ENCODE results near the gene GABRR3. TPM values are rescaled to one million over a fixed set of nuclear protein-coding genes. Genes with fewer than 3 reads are reported as not detected.

GABRR3 gene
- polyA plus RNA-seq, 1 donor (not counting 4 experiments of a cell fraction or from before 2014, with no cell fraction given), result not detected

DNA sequence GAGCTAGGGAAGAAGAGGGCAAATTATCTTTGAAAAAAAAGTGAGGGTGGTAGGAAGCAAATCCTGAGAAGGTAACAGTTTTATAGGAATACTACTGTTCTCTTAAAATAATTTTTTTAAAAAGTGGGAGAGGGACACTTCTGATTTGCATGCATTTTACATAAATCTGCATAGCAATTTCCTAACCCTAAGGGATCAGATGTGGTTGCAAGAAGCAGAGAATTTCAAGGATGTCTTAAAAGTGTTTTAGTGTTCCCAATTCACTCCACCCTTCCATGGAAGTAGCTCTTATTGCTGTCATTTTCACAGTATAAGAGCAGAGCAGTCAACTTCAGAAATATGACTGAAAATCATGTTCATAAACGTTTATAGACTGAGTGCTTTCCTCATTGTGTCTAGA is 35.1 kb downstream of the GABRR3 start:
- dilution Hi-C loops (cut with MboI; ENCODE audit: extremely low pct_ligation_motif_present, low sequenced_read_pairs), result no loop called here
- FAIRE-seq, result no peak

GRCh38 chr3:97999103-97999502 is 36.0 kb downstream of the GABRR3 start:
- no peak for DNase-seq (ENCODE audit: low read depth, low spot score)
- Histone ChIP-seq H3K4me2 (ENCODE audit: control insufficient read depth, extremely low read depth, insufficient read depth, low read depth, low read length) (no peak overlapping the region), H3K9ac (ENCODE audit: control insufficient read depth, extremely low read depth, insufficient read depth, low read length) (no peak overlapping the region), H3K27ac (ENCODE audit: control insufficient read depth, insufficient read depth, low read length) (no peak overlapping the region), H3K9me1 (ENCODE audit: control insufficient read depth, extremely low read depth, insufficient read depth, low read length) (no peaks in the 10 kb centered on the region), H3K27me3 (ENCODE audit: control insufficient read depth, extremely low read depth, insufficient read depth, low read length) (no peaks in the 10 kb centered on the region), H4K20me1 (ENCODE audit: control insufficient read depth, extremely low read depth, insufficient read depth, low read length) (no peaks in the 10 kb centered on the region), H3K4me3 (ENCODE audit: control insufficient read depth in 2 of 3, extremely low read depth in 1 of 3, insufficient read depth in 2 of 3, low read depth in 1 of 3, low read length in 3 of 3) (no peak overlapping the region), H3K36me3 (ENCODE audit: control insufficient read depth in 2 of 2, extremely low read depth in 1 of 2, insufficient read depth in 2 of 2, low read length in 2 of 2) (no peaks in the 10 kb centered on the region), H2AFZ (ENCODE audit: control insufficient read depth, low read length) (no peak overlapping the region), H3K4me1 (ENCODE audit: control insufficient read depth, extremely low read depth, insufficient read depth, low read length) (no peaks in the 10 kb centered on the region), H3K79me2 (ENCODE audit: control insufficient read depth, insufficient read depth, low read length) (no peaks in the 10 kb centered on the region), H3K9me3 (ENCODE audit: control insufficient read depth, low read depth, low read length) (no peaks in the 10 kb centered on the region)
- no peak for FAIRE-seq
- TF ChIP-seq EZH2 (IDR thresholded peaks at IDR 0.05; ENCODE audit: low read length), result no peak
- no peak for TF ChIP-seq CTCF (optimal IDR thresholded peaks at IDR 0.05 in 1 of 3, IDR thresholded peaks at IDR 0.05 in 1 of 3, conservative IDR thresholded peaks at IDR 0.05 in 1 of 3; ENCODE audit: extremely low read depth in 1 of 3, insufficient read depth in 2 of 3, low read length in 3 of 3)
- dilution Hi-C loops (cut with MboI; ENCODE audit: extremely low pct_ligation_motif_present, low sequenced_read_pairs), result no loop called here

More for the DNA sequence above, 35.1 kb downstream of the GABRR3 start:
- Histone ChIP-seq H3K4me1 (ENCODE audit: control insufficient read depth, extremely low read depth, insufficient read depth, low read length) (no peaks in the 10 kb centered on the region), H3K9me1 (ENCODE audit: control insufficient read depth, extremely low read depth, insufficient read depth, low read length) (no peaks in the 10 kb centered on the region), H3K27ac (ENCODE audit: control insufficient read depth, insufficient read depth, low read length) (no peak overlapping the region), H3K36me3 (ENCODE audit: control insufficient read depth in 2 of 2, extremely low read depth in 1 of 2, insufficient read depth in 2 of 2, low read length in 2 of 2) (no peaks in the 10 kb centered on the region), H3K79me2 (ENCODE audit: control insufficient read depth, insufficient read depth, low read length) (no peaks in the 10 kb centered on the region), H2AFZ (ENCODE audit: control insufficient read depth, low read length) (no peak overlapping the region), H3K9me3 (ENCODE audit: control insufficient read depth, low read depth, low read length) (no peaks in the 10 kb centered on the region), H3K9ac (ENCODE audit: control insufficient read depth, extremely low read depth, insufficient read depth, low read length) (no peak overlapping the region), H3K4me2 (ENCODE audit: control insufficient read depth, extremely low read depth, insufficient read depth, low read depth, low read length) (no peak overlapping the region), H3K4me3 (ENCODE audit: control insufficient read depth in 2 of 3, extremely low read depth in 1 of 3, insufficient read depth in 2 of 3, low read depth in 1 of 3, low read length in 3 of 3) (no peak overlapping the region), H3K27me3 (ENCODE audit: control insufficient read depth, extremely low read depth, insufficient read depth, low read length) (no peaks in the 10 kb centered on the region), H4K20me1 (ENCODE audit: control insufficient read depth, extremely low read depth, insufficient read depth, low read length) (no peaks in the 10 kb centered on the region)
- TF ChIP-seq EZH2 (IDR thresholded peaks at IDR 0.05; ENCODE audit: low read length) (no peak), CTCF (optimal IDR thresholded peaks at IDR 0.05 in 1 of 3, IDR thresholded peaks at IDR 0.05 in 1 of 3, conservative IDR thresholded peaks at IDR 0.05 in 1 of 3; ENCODE audit: extremely low read depth in 1 of 3, insufficient read depth in 2 of 3, low read length in 3 of 3) (no peak)
- no peak for DNase-seq (ENCODE audit: low read depth, low spot score)
